Measurements from ENCODE around the gene ZNF549.
"Not testable (repeated sequence)": the region's sequence is repeated elsewhere in the genome, so short reads cannot be mapped to it uniquely, and the experiment has no call there.

ZNF549 gene

DNA sequence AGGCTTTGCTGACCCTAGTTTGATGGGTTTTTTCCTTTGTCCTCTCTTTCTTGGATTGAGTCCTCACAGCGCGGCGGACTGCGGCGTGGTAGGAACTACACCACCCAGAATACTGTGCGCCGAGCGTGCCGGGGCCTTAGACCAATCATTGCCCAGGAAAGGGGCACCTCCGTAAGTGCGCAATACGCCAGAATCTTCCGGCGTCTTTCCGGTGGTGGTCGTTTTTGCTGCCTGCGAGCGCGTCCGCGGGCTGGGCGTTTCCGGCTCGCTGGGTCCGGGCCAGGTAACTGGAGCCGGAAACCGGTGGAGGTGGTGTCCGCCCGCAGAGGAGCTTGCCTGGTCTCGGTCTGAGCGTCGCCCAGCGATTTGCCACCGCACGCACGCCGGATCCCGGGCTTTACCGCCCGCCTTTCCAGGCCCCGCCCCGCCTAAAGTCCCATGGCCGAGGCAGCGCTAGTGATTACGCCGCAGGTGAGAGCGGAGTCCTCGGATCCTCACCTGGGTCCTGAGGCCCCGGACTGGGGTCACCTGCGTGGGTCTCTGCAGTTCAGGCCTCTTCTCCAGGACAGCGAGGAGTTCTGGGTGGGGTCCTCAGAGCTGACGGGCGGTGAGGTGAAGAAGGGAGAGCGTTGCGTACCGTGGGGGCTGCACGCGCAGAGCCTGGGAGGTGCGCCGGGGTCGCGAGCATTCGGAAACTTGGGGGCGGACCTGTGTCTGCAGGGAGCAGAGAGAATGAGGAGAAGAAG lies at the start of gene ZNF549:
ZNF549 (plus strand) TSS at position 221 of the 746 bp plus-strand sequence; CDS start at position 439, 218 bp downstream.
- DNase-seq = peak; percentile 89

DNA sequence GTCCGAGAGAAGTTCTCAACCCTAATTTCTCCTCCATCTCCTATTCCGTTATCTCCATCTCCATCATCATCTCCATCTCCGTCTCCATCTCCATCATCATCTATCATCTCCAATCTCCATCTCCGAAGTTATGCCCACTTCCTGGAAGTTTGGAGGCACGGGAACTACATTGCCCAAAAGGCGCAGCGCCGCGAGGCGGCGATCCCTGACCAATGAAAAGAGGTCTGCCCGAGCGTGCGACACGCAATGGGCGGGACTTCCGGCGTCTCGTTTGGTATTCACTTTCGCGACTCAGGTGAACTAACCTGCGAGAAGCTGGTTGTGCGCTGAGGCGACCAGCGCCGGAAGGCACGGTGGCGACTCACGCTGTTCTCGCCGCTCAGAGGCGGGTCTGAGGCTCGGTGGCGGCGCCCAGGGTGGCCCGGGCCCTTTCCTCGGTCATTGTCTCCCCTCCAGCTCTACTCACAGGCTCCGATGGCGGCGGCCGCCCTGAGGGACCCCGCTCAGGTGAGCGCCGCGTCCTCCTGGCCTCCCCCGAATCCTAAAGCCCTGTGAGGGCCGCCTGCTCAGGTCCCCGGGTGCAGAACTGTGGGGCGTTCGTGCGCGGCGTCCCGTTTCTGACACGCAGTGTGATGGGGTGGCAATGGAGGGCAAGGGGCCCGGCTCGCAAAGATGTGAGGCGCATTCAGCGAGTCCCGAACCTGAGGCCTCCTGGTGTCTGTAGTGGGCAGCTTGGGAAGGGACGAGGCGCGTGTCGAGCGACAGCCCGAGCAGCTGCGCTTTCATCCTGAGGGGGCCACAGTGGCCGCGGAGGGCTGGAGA lies 39.5 kb upstream of the ZNF549 start, which contains the start of gene ZNF419:
ZNF419 (plus strand) TSS at position 274 of the 822 bp plus-strand sequence; CDS start at position 475, 201 bp downstream.
- DNase-seq = peak; percentile 95

DNA sequence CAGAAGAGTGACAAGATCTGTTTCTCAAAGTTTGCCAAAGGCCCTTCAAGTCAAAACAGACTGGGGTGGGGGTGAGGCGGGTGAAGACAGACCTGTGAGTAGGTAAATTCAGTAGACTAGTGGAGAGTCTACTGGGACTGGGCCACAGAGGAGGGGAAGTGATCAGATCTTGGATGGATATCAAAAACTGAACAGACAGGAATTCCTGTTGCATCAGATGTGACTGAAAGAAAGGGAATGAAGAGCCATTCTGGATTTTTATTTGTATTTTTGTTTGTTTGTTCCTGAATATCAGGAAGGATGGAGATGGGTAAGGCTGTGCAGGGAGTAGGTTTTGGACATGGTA lies 38.9 kb upstream of the ZNF549 start:
- DNase-seq = not testable (repeated sequence)

DNA sequence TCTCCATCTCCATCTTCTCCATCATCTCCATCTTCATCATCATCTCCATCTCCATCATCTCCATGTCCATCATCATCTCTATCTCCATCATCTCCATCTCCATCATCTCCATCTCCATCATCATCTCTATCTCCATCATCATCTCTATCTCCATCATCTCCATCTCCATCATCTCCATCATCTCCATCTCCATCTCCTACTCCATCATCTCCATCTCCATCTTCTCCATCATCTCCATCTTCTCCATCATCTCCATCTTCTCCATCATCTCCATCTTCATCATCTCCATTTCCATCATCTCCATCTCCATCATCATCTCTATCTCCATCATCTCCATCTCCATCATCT lies 27.9 kb upstream of the ZNF549 start:
- not testable (repeated sequence) for DNase-seq

DNA sequence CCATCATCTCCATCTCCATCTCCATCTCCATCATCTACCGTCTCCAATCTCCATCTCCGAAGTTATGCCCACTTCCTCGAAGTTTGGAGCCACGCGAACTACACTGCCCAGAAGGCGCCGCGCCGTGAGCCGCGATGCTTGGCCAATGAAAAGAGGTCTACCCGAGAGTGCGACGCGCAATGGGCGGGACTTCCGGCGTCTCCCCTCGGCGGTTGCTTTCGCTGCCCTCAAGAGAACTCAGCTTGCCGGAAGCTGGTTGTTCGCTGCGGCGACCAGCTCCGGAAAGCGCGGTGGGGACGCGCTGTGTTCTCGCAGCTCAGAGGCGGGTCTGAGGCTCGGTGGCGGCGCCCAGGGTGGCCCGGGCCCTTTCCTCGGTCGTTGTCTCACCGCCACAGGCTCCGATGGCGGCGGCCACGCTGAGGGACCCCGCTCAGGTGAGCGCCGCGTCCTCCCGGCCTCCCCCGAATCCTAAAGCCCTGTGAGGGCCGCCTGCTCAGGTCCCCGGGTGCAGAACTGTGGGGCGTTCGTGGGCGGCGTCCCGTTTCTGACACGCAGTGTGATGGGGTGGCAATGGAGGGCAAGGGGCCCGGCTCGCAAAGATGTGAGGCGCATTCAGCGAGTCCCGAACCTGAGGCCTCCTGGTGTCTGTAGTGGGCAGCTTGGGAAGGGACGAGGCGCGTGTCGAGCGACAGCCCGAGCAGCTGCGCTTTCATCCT lies 27.3 kb upstream of the ZNF549 start, which contains the start of gene ZNF773:
ZNF773 (plus strand) TSS at position 259 of the 716 bp plus-strand sequence; CDS start at position 402, 143 bp downstream.
- DNase-seq = peak; percentile 97

DNA sequence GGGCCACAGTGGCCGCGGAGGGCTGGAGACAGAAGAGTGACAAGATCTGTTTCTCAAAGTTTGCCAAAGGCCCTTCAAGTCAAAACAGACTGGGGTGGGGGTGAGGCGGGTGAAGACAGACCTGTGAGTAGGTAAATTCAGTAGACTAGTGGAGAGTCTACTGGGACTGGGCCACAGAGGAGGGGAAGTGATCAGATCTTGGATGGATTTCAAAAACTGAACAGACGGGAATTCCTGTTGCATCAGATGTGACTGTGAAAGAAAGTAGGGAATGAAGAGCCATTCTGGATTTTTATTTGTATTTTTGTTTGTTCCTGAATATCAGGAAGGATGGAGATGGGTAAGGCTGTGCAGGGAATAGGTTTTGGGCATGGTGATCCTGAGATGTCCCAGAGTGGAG lies 26.8 kb upstream of the ZNF549 start:
- DNase-seq = not testable (repeated sequence)

DNA sequence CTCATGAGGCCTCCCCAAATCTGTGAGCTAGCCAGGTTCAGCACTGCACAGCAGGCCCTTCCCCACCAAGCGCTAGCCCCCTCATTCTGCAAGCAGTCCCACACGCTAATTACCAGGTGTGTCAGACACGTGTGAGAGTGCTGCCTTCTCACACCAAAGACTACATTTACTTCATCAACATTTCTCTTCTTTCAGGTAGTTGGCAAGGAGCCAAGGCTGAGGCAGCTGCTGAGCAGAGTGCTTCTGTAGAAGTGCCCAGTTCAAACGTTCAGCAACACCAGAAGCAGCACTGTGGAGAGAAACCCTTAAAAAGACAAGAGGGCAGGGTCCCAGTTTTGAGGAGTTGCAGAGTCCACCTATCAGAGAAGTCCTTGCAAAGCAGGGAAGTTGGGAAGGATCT lies 21.0 kb upstream of the ZNF549 start:
- DNase-seq = no peak

DNA sequence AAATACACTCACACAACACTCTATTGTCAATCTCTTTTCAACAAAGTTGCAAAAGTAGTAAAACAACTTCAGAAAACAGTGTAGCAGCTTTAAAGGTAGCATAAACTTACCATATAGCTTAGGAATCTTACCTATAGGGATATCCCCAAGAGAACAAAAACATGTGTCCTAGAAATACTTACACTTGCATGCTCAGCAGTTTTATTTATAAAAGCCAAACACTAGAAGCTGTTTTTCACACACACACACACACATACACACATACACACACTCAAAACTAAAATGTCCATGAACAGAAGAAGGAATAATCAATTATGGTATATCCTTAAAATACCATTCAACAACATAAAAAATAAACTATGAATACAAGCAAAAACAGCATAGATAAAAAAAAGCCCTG lies 15.7 kb upstream of the ZNF549 start:
- DNase-seq = no peak

DNA sequence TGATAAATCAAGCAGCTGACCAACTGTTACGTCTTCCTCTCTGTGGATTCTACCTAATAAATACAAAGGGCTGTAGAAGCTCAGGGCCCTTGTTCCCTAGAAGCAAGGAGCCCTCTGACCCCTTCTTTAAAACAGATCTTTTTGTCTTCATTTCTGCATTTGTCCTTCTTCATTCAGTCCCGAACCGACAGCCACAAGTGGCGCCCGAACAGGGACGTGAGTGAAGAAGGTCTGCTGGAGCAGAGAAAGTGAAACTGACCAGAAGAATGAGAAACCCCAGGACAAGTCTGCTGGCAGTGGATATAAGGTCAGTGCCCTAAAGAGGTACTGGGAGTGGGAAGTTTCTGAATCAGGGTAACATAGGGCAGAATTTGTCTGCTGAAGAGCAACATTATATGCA lies 14.3 kb upstream of the ZNF549 start:
- no peak for DNase-seq

DNA sequence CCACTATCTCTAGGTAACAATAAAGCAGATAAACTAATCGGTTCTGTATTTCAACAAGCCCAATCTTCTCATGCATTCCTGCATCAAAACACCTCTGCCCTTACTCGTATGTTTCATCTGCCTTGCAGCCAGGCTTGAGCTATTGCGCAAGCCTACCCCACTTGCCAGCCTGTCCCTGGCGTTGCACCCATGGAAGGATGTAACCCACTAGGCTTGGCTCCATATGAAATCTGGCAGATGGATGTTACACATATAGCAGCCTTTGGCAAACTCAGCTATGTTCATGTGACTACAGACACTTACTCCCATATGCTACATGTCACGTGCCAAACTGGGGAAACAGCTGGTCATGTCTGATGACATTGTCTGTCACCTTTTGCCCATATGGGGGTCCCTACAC lies 11.9 kb upstream of the ZNF549 start:
- no peak for DNase-seq

DNA sequence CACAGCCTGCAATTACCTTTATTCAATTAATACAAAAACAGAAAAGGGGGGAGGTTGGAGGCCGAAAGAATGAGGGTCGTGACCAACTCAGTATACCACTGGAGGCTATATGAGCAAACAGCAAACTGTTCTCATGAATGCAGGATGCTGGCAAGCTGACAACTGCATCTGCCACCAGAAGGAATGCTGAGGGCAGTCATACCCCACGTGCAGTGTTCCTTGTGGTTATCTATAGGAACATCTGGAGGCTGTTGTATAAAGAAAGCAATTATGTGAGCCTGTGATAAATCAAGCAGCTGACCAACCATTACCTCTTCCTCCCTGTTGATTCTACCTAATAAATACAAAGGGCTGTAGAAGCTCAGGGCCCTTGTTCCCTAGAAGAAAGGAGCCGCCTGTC lies 9.1 kb upstream of the ZNF549 start:
- not testable (repeated sequence) for DNase-seq

DNA sequence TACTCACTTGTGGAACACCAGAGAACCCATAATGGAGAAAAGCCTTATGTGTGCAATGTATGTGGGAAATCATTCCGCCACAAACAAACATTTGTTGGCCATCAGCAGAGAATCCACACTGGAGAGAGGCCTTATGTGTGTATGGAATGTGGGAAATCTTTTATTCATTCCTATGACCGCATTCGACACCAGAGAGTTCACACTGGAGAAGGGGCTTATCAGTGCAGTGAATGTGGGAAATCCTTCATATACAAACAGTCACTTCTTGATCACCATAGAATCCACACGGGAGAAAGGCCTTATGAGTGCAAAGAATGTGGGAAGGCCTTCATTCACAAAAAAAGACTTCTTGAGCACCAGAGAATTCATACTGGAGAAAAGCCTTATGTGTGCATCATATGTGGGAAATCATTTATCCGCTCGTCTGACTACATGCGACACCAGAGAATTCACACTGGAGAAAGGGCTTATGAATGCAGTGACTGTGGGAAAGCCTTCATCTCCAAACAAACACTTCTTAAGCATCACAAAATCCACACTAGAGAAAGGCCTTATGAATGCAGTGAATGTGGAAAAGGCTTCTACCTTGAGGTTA lies 10.9 kb downstream of the ZNF549 start:
- no peak for DNase-seq

DNA sequence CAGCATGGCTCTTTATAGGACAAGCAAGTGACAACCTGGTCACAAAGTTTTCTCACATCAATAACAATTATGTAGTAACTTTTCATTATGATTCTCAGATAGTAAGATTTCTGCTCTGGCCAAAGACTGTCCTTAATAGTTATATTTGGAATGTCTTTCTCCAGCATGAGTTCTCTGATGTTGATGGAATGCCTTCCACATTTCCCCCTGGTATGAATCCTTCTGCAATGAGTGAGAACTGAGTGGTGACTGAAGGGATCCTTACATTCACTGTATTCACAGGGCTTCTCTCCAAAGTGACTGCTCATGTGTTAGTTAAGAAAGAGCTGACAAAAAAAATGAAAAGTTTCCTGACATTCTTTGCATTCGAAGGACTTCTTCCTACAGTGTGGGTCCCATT lies 19.4 kb downstream of the ZNF549 start:
- no peak for DNase-seq

DNA sequence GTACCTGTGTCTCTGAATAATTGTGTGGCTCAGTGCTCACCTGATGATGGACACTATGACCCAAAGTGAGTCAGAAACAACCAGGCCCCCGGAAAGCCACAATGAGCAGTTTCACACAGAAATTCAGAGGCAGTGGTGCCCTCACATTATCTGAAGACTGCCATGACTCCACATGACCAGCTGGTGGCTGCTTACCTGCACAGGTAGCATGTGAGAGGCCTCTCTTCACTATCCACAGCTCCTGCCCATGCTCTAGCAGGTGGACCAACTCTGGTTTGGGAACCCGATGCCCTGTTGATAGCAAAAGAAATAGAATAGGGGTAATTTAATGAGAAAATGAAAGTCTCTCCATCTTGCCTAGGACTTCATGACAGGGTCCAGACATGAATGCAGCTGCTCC lies 25.3 kb downstream of the ZNF549 start:
- DNase-seq = no peak

DNA sequence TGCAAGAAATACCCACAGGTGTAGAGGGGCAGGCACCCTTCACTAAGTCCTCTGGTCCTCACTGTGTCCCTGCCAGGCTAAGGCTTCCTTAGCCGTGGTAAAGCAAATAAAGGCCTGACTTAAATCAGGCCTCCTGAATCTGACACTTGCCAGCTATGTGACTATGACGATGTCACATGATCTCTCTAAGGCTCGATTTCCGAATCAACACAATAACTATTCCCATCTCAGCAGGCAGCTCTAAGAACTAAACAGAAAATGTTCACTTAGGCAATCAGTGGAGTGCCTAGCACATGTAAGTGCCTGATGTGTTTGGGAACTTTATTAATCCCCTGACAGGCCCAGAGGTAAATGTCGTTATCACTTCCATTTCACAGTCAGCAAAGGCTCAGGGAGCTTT lies 30.5 kb downstream of the ZNF549 start:
- DNase-seq = no peak

DNA sequence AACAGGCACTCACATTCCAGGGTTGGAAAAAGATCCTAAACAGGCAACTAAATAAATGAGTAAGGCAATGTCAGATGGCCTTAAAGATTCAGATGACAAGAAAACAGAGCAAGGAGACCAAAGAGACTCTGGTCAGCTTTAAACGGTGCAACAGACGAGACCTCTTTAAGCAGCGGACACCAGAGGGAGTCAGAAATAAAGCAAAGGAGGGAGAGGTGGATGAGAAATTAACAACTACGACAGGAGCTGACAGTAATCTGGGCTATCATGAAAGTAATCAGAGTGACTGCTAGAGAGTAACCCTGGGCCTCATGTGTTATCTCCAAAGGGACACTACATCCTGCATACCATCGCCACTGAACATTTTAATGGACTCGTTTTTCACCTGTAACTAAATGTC lies 31.4 kb downstream of the ZNF549 start:
- no peak for DNase-seq

DNA sequence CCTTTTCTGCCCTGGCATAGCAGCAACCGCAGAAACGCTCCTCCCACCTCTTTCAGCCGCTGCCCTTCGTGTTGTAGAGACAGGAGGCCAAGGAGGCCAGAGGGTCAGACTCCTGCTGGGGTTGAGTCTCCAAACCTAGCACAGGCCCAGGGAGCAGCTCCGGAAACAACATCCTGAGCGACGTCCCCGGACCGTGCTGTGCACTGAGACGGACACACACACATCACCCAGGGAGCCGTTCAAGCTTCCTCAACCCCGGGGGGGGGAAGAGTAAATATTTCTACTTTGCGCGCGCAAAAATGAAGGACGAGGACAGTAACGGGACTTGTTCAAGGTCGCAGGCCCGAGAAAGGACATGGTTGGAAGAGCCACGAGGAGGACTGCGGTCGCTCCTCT lies 31.9 kb downstream of the ZNF549 start:
- DNase-seq = peak; percentile 41

DNA sequence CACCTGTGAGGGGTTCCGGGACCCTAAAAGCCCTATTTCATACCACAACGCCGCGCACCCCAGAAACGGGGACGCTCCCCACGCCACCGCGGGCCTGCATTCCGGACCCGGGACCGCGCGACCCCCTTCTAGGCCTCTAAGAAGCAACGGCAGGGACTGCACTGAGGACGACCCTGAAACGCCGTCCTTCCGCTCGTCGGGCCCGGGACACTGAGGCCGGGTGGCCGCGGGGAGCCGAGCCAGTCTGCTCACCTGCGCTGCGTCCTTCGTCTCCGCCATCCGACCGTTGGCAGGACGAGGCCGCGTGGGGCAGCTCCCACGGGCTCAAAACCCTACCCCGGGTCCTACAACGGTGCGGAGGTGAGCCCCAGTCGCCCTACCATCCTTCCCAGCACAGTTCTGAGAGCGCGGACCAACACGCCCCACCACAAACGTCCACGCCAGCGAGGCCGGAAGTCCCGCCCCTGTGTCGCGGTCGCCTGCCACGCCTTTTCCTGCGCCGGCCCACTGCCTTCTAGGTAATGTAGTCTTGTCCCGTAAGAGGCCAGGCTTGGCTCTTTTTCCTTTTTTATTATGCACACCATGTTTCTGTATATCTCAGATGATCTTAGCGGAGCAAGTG lies 32.4 kb downstream of the ZNF549 start, which contains the start of gene ZNF550:
ZNF550 (minus strand) TSS at position 460 of the 622 bp plus-strand sequence; CDS start at position 279, 181 bp downstream.
- DNase-seq = peak; percentile 91

DNA sequence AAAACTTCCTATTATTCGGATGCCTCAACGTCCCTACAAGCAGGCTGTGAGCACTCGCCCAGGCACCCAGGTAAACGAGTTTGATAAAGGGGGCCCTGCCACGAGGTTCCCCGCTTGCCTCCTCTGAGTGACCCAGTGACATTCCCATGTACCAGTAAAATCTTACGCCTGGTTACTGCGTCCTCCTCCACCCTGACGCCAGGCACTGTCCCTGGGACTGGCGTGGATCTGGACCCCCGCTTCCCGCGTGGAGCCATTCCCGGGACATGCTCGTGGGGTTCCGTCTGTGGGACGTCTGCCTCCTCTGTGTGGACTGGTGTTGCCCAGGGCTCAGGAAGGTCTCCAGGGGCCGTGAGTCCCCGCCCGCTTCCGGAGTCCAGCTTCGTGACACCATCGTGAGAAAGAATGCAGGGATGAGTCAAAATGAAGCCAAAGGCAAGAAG lies 32.9 kb downstream of the ZNF549 start:
- no peak for DNase-seq

DNA sequence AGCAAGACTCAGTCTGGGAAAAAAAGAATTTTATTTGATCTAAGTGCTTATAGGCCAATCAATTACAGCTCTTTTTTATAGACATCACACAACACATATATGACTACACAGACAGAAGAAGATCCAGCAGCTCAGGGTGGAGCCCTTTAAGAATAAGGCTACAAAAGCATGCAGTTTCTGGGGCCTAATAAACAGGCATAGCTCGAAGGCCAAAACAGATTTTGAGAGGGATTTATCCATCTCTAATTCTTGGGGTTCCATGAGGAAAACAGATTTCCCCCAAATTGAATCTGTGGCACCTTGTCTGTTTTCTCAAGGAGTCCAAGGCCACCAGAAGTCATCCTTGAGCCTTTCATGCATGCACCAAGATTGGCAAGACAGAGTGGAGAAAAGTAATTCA lies 36.4 kb downstream of the ZNF549 start:
- DNase-seq = no peak

DNA sequence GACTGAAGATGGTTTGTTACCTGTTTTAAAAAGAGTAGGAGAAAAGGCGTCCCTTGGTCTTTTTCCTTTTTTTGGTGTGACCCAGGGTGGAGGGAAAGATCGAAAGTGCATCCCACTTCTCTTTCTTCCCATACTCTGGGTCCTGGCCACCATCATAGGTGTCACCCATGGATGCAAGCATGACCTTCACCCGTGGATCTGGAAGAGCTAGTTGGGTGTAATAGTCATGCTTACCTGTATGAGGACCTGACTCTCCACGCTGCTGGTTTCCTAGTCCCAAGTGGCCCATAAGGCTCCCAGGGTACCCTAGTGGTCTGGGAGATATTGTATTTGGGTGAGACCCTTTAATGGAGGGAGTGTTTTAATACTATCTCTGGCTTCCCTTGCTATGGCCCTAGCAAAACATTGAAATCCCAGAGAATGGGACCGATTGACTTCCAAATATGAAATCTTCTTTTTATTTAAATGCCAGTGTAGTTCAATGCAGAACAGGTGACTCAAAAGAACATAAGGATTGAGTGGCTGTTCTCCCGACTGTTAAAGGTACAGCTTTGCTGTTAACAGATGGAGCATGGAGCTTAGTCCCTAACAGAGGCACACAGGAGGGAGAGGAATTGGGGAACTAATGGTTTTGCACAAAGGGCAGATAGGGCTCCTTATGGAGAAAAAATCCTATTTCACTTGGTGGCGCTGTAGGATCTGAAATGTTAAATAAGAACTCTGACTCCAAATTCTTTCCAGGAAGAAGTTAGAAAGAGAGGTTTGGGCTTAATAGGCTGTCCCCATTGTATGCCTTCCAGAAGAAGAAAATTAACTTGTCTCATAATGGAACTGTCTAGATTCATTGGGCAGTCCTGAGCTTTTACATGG lies 39.5 kb downstream of the ZNF549 start:
- no peak for DNase-seq
